Endothelial cell of umbilical vein (primary cell): ENCODE measurements around the gene LRRC8E. TPM values are rescaled to one million over a fixed set of nuclear protein-coding genes. Genes with fewer than 3 reads are reported as not detected.

ENCODE experiments used
- BruUV-seq: library from RNA; stranded (reverse); fragments of 400-500 nt; replicated peaks from 2 replicates; lab custom pipeline; 2021; lab: Mats Ljungman, UMichigan
- CTCF ChIA-PET: fragments of 300-600, 350-600 bp; sonication (Branson Sonifier 250); formaldehyde crosslinking; loops from one replicate; lab custom pipeline; 2021; ENCODE audit warnings: antibody characterized with exemption, inconsistent platforms; lab: Charles Lee
- POLR2A ChIA-PET: fragments of 300-600, 350-600 bp; sonication (Branson Sonifier 250); formaldehyde crosslinking; loops from one replicate; lab custom pipeline; 2021; ENCODE audit warnings: antibody characterized with exemption, inconsistent platforms; lab: Charles Lee
- DNase-seq: peaks from one replicate; pipeline ENCODE4 v3.0.0-alpha.2; 2011; ENCODE audit warnings: low read depth, low spot score
- FAIRE-seq: peaks from 2 replicates; lab custom pipeline; 2011; peaks lifted over from hg19 to GRCh38; lab: Jason Lieb, UNC
- H2AFZ ChIP-seq: 2 replicates; pipeline ENCODE4 v1.6.0; 2012; ENCODE audit warnings: low read depth, low read length, control low read depth, inconsistent platforms
- H3K27ac ChIP-seq: 2 replicates; pipeline ENCODE4 v1.5.1; 2011; ENCODE audit warnings: low read depth, mild to moderate bottlenecking, control low read depth, low read length, moderate library complexity; ENCODE audit not compliant: insufficient read depth
- H3K27me3 ChIP-seq, 2 experiments: 2 replicates each; pipeline versions ENCODE4 v1.6.0 to v1.6.1; 2011; ENCODE audit warnings: low read length in 2 of 2, mixed read lengths in 1 of 2; ENCODE audit not compliant: control insufficient read depth in 2 of 2, insufficient read depth in 2 of 2
- H3K36me3 ChIP-seq, 2 experiments: 2 replicates in 1 of 2; 3 replicates in 1 of 2; pipeline ENCODE4 v1.5.1; 2011; ENCODE audit warnings: low read length in 2 of 2, mild to moderate bottlenecking in 1 of 2, moderate library complexity in 1 of 2; ENCODE audit not compliant: control insufficient read depth in 2 of 2, insufficient read depth in 2 of 2; ENCODE audit errors: extremely low read depth in 1 of 2
- H3K4me1 ChIP-seq: 3 replicates; pipeline ENCODE4 v1.5.1; 2011; ENCODE audit warnings: mild to moderate bottlenecking, low read length; ENCODE audit not compliant: control insufficient read depth, insufficient read depth; ENCODE audit errors: extremely low read depth
- H3K4me2 ChIP-seq: 2 replicates; pipeline ENCODE4 v1.6.1; 2011; ENCODE audit warnings: low read length, control low read depth, mixed read lengths; ENCODE audit not compliant: insufficient read depth
- H3K4me3 ChIP-seq, 3 experiments: fragments of 200-600 bp in 1 of 3; sonication (generic), shearing (Covaris generic) in 1 of 3; replicated peaks in 1 of 3; 2 replicates each; pipeline ENCODE4 v1.5.1; 2011 to 2016; ENCODE audit warnings: control low read depth in 3 of 3, low read length in 3 of 3, mild to moderate bottlenecking in 2 of 3, inconsistent platforms in 1 of 3, low read depth in 1 of 3, moderate library complexity in 1 of 3; ENCODE audit not compliant: insufficient read depth in 1 of 3
- H3K79me2 ChIP-seq: 2 replicates; pipeline ENCODE4 v1.6.0; 2012; ENCODE audit warnings: low read length, inconsistent platforms; ENCODE audit not compliant: control insufficient read depth, insufficient read depth
- H3K9ac ChIP-seq: replicated peaks from 2 replicates; pipeline ENCODE3; 2011; ENCODE audit warnings: low read length, control low read depth; ENCODE audit not compliant: insufficient read depth; ENCODE audit errors: extremely low read depth
- H3K9me1 ChIP-seq: replicated peaks from 3 replicates; pipeline ENCODE4 v1.6.0; 2011; ENCODE audit warnings: mild to moderate bottlenecking, low read length; ENCODE audit not compliant: control insufficient read depth, insufficient read depth; ENCODE audit errors: extremely low read depth
- H3K9me3 ChIP-seq: replicated peaks from 2 replicates; pipeline ENCODE4 v1.5.1; 2012; ENCODE audit warnings: low read length, inconsistent platforms; ENCODE audit not compliant: control insufficient read depth, insufficient read depth
- H4K20me1 ChIP-seq: replicated peaks from 2 replicates; pipeline ENCODE3; 2011; ENCODE audit warnings: mild to moderate bottlenecking, low read length; ENCODE audit not compliant: control insufficient read depth, insufficient read depth; ENCODE audit errors: extremely low read depth
- FOS ChIP-seq: IDR thresholded peaks from 2 replicates; pipeline ENCODE4 v1.6.1; 2011; ENCODE audit warnings: mild to moderate bottlenecking, low read length, moderate library complexity, borderline replicate concordance; ENCODE audit not compliant: insufficient read depth
- GATA2 ChIP-seq: IDR thresholded peaks from 2 replicates; pipeline ENCODE4 v1.7.0; 2011; ENCODE audit warnings: low read depth, mild to moderate bottlenecking, moderate library complexity, mixed read lengths, low read length; ENCODE audit not compliant: insufficient read length, insufficient read depth
- JUN ChIP-seq: IDR thresholded peaks from 2 replicates; pipeline ENCODE4 v1.6.1; 2011; ENCODE audit warnings: borderline replicate concordance, low read depth; ENCODE audit not compliant: insufficient read length, insufficient read depth
- MYC ChIP-seq: IDR thresholded peaks from one replicate; pipeline ENCODE4 v1.6.1; 2011; ENCODE audit warnings: mild to moderate bottlenecking, low read depth, low read length
- POLR2AphosphoS5 ChIP-seq: IDR thresholded peaks from 2 replicates; pipeline ENCODE4 v1.6.1; 2012; ENCODE audit warnings: low read depth, mild to moderate bottlenecking, control low read depth, low read length, moderate library complexity; ENCODE audit not compliant: insufficient read depth
- dilution Hi-C: fragments of 300-500 bp; cut with MboI; formaldehyde crosslinking; loops from one replicate; pipeline ENCODE4 v1.15.0; 2019; ENCODE audit warnings: low sequenced_read_pairs; ENCODE audit not compliant: extremely low pct_ligation_motif_present
- intact Hi-C: fragments of 100-400 bp; cut with micrococcal nuclease; formaldehyde crosslinking; loops from one replicate; pipeline ENCODE4 v1.10.0; 2022
- polyA plus RNA-seq, 4 experiments: library from polyadenylated mRNA; depleted of rRNA in 3 of 4; stranded (reverse) in 3 of 4; unstranded in 1 of 4; fragments of >200 nt; gene quantifications; 2 replicates each; pipeline versions ENCODE4 v1.2.1 to v1.2.3, GENCODE V29; 2011 to 2012; ENCODE audit warnings: missing spikeins in 1 of 4
- total RNA-seq: library from RNA; stranded (reverse); gene quantifications from 2 replicates; pipeline ENCODE4 v1.2.3, GENCODE V29; 2021

LRRC8E gene
- total and polyA plus RNA-seq, 2 donors (not counting 3 experiments of a cell fraction or from before 2014, with no cell fraction given): 1.1 to 1.6 TPM

DNA sequence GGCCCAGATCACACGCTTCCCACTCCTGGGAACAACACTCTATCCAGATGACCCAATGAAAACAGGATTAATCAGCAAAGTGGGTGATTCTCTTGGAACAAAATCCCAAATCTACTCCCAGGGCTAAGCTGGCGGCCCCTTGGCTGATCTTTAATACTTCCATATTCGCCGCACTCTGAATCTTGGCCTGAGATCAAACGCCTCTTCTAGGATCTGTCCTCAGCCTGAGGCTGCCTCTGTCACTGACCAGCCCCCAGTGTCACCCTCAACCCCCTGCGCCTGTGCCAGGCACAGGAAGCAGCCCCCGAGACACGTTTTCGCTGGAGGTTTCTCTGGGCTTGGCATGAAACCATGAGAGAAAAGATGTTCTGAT lies 40.0 kb downstream of the LRRC8E start:
- H3K79me2 ChIP-seq: no peaks in the 10 kb centered on the region
- H3K9me1 ChIP-seq: no peaks in the 10 kb centered on the region
- H3K4me2 ChIP-seq: no peak overlapping the region
- ChIA-PET CTCF (interaction anchor here (0.6 to 3.9 kb wide), 8 partner anchors 8 to 574 kb away, joined by 3 to 41 read pairs (median 5); partner anchors contain the start of genes MAP2K7, SNAPC2 and TIMM44), POLR2A (interaction anchor here (1.4 kb wide), 1 partner anchor 15 kb away, joined by 21 read pairs; the partner anchor contains the start of gene TIMM44)
- dilution Hi-C loops (no loop called here), intact Hi-C loops (no loop called here)
- peak overlapping the region; percentile 12 for H3K9ac ChIP-seq
- H3K9me3 ChIP-seq: no peaks in the 10 kb centered on the region
- no peak overlapping the region for H3K4me3 ChIP-seq
- H3K36me3 ChIP-seq: peaks cover 2 to 26% of the 10 kb centered on the region in 2 experiments
- FAIRE-seq: no peak
- H4K20me1 ChIP-seq: no peaks in the 10 kb centered on the region
- TF ChIP-seq POLR2AphosphoS5 (no peak), JUN (no peak), FOS (no peak), MYC (no peak), GATA2 (no peak)
- no peaks in the 10 kb centered on the region for H3K27me3 ChIP-seq
- no TSS peak for BruUV-seq
- peaks cover 17% of the 10 kb centered on the region for H3K4me1 ChIP-seq
- DNase-seq: no peak
- no peak overlapping the region for H2AFZ ChIP-seq
- H3K27ac ChIP-seq: peak overlapping the region; percentile 59
